Natural killer cell (primary cell): Measurements from ENCODE around the gene SLC31A2. TPM values are rescaled to one million over a fixed set of nuclear protein-coding genes. Genes with fewer than 3 reads are reported as not detected.
A peak's percentile ranks its signal among the peaks of the same experiment; 100 is the strongest.

Experiments used
- ATAC-seq, 3 donors: fragments of 150-1000 bp in 2 of 3; fragments of 200-7000 bp in 1 of 3; cut with Tn5 transposase; 1 replicate in 1 of 3; 2 replicates in 2 of 3; pipeline ENCODE4 v1.10.0; 2021; ENCODE audit warnings: mild to moderate bottlenecking in 2 of 3, moderate library complexity in 2 of 3
- DNase-seq, 2 donors: peaks; one replicate each; pipeline versions ENCODE4 v3.0.0 to v3.0.0-alpha.2; 2013 to 2021; ENCODE audit warnings: mixed read lengths in 1 of 2
- H3K27ac ChIP-seq: one replicate; pipeline ENCODE4 v1.5.1; 2013; ENCODE audit warnings: mild to moderate bottlenecking, low read length
- H3K27me3 ChIP-seq: one replicate; pipeline ENCODE4 v1.6.1; 2013; ENCODE audit warnings: low read length; ENCODE audit not compliant: control insufficient read depth, insufficient read depth
- H3K36me3 ChIP-seq: one replicate; pipeline ENCODE4 v1.6.1; 2013; ENCODE audit warnings: low read length; ENCODE audit not compliant: control insufficient read depth, insufficient read depth
- H3K4me1 ChIP-seq: one replicate; pipeline ENCODE4 v1.6.1; 2013; ENCODE audit warnings: low read length; ENCODE audit not compliant: control insufficient read depth, insufficient read depth
- H3K4me3 ChIP-seq: one replicate; pipeline ENCODE4 v1.5.1; 2013; ENCODE audit warnings: low read length
- H3K9me3 ChIP-seq: one replicate; pipeline ENCODE4 v1.6.1; 2013; ENCODE audit warnings: low read length; ENCODE audit not compliant: control insufficient read depth, insufficient read depth
- H3K27ac Mint-ChIP-seq, 2 donors: one replicate each; pipeline ENCODE4 v1.8.0; 2022; ENCODE audit warnings: mild to moderate bottlenecking in 2 of 2, mixed read lengths in 2 of 2, moderate library complexity in 1 of 2
- H3K27me3 Mint-ChIP-seq, 2 donors: one replicate each; pipeline ENCODE4 v1.8.0; 2022; ENCODE audit warnings: low read depth in 2 of 2, mixed read lengths in 2 of 2
- H3K36me3 Mint-ChIP-seq: one replicate; pipeline ENCODE4 v1.8.0; 2022; ENCODE audit warnings: mixed read lengths
- H3K4me1 Mint-ChIP-seq, 2 donors: one replicate each; pipeline ENCODE4 v1.8.0; 2022; ENCODE audit warnings: mixed read lengths in 2 of 2
- H3K4me3 Mint-ChIP-seq: one replicate; pipeline ENCODE4 v1.8.0; 2022; ENCODE audit warnings: mild to moderate bottlenecking, moderate library complexity, mixed read lengths
- H3K9me3 Mint-ChIP-seq, 2 donors: one replicate each; pipeline ENCODE4 v1.8.0; 2022; ENCODE audit warnings: mixed read lengths in 2 of 2
- WGBS: methylation state at CpG from one replicate; pipeline ENCODE4 v1.1.7; 2013; ENCODE audit warnings: missing lambda C conversion rate; ENCODE audit not compliant: insufficient coverage; 5-methylcytosine and 5-hydroxymethylcytosine counted together
- intact Hi-C: fragments of 100-400 bp; cut with micrococcal nuclease; formaldehyde crosslinking; loops from one replicate; pipeline ENCODE4 v1.14.2; 2022
- total RNA-seq, 4 donors: library from RNA; stranded (reverse); fragments of 120-200 nt in 1 of 4; gene quantifications; one replicate each; pipeline versions ENCODE4 v1.2.3 to v1.2.4, GENCODE V29; 2013 to 2022
- TF ChIP-seq, protein P1 (sequence below): fragments of 200-600 bp; IDR thresholded peaks from one replicate; pipeline ENCODE4 v1.8.0; 2022; ENCODE audit warnings: antibody characterized with exemption

The SLC31A2 gene
- total RNA-seq, 3 donors from 2014 or later (not counting 1 experiment from before 2014, with no cell fraction given) = 4.9 to 7.9 (median 6.0) TPM

DNA sequence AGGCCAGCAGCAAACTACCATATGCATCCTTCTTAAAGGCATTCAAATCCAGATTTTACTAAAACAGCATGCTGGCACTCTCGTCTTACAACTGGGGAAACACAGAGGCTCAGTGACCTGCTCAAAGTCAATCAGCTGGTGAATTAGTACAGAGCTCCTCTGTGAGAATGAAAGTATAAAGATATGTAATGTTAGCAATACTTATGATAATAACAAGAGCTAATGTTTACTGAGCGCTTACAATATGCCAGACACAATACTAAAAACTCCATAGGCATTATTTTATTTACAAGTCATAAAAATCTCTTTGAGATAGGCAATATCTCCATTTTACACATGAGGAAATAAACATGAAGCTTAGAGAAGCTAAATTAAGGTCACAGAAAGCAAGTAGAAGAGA, 41.6 kb downstream of the SLC31A2 start:
- Mint-ChIP-seq H3K27ac (peak overlapping the region in 1 of 2 donors; percentile 48), H3K36me3 (peaks cover 15% of the 10 kb centered on the region), H3K9me3 (no peaks in the 10 kb centered on the region), H3K4me1 (peaks cover 0 to 5% of the 10 kb centered on the region in 2 donors), H3K27me3 (no peaks in the 10 kb centered on the region), H3K4me3 (no peak overlapping the region)
- Histone ChIP-seq H3K36me3 (peaks cover 74% of the 10 kb centered on the region), H3K9me3 (no peaks in the 10 kb centered on the region), H3K4me3 (no peak overlapping the region), H3K4me1 (no peaks in the 10 kb centered on the region), H3K27me3 (no peaks in the 10 kb centered on the region), H3K27ac (no peak overlapping the region)
- intact Hi-C loops = no loop called here
- ATAC-seq (no peak), DNase-seq (no peak)
- WGBS = 100% methylated on average over 1 of the region's 2 CpGs
- TF ChIP-seq, protein P1, sequence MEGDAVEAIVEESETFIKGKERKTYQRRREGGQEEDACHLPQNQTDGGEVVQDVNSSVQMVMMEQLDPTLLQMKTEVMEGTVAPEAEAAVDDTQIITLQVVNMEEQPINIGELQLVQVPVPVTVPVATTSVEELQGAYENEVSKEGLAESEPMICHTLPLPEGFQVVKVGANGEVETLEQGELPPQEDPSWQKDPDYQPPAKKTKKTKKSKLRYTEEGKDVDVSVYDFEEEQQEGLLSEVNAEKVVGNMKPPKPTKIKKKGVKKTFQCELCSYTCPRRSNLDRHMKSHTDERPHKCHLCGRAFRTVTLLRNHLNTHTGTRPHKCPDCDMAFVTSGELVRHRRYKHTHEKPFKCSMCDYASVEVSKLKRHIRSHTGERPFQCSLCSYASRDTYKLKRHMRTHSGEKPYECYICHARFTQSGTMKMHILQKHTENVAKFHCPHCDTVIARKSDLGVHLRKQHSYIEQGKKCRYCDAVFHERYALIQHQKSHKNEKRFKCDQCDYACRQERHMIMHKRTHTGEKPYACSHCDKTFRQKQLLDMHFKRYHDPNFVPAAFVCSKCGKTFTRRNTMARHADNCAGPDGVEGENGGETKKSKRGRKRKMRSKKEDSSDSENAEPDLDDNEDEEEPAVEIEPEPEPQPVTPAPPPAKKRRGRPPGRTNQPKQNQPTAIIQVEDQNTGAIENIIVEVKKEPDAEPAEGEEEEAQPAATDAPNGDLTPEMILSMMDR = no peak

DNA sequence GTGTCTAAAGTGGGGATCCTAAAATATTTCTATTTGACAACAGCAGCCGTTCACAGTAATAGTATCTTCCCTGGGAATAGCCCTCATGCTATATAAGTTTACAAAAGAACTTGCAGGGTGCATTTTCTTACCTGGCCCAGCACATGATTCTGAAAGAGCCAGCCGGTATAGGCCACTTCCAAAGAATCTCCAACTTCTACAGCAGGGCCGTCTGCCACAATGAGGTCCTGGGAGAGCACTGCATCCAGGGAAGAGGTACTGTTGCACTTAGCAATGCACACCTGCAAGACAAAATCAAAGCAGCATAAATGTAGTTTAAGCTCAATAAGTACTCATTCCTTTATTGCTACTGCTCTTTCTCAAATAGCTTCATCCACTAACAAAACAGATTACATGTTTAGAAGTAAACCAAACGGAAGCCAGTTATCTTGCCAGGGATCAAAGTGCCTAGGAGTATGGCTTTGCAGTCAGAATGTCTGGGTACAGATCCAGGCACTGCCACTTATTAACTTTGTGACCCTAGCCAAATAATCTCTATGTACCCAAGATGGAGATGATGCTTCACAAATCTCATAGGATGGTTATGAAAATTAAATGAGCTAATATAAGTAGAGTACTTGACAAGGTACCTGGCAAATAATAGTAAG, 49.0 kb downstream of the SLC31A2 start:
- TF ChIP-seq, protein P1 = no peak
- peaks cover 70% of the 10 kb centered on the region for H3K36me3 ChIP-seq
- Mint-ChIP-seq H3K9me3 (no peaks in the 10 kb centered on the region), H3K27me3 (no peaks in the 10 kb centered on the region), H3K27ac (no peak overlapping the region), H3K4me1 (peaks cover 4 to 5% of the 10 kb centered on the region in 2 donors), H3K4me3 (no peak overlapping the region), H3K36me3 (peaks cover 19% of the 10 kb centered on the region)
- 96% methylated on average over 4 of the region's 4 CpGs for WGBS
- H3K4me1 ChIP-seq = no peaks in the 10 kb centered on the region
- no peak overlapping the region for H3K4me3 ChIP-seq
- no peak for ATAC-seq
- no peaks in the 10 kb centered on the region for H3K9me3 ChIP-seq
- no peak overlapping the region for H3K27ac ChIP-seq
- H3K27me3 ChIP-seq = no peaks in the 10 kb centered on the region
- intact Hi-C loops = no loop called here
- DNase-seq = no peak

- H3K9me3 ChIP-seq = no peaks in the 10 kb centered on the region
- H3K4me3 ChIP-seq = no peak overlapping the region
- Mint-ChIP-seq H3K36me3 (peaks cover 21% of the 10 kb centered on the region), H3K27me3 (no peaks in the 10 kb centered on the region), H3K4me1 (peaks cover 0 to 4% of the 10 kb centered on the region in 2 donors), H3K9me3 (no peaks in the 10 kb centered on the region), H3K27ac (no peak overlapping the region), H3K4me3 (no peak overlapping the region)
- no peak for ATAC-seq
- TF ChIP-seq, protein P1 = no peak
- no peaks in the 10 kb centered on the region for H3K27me3 ChIP-seq
- no peaks in the 10 kb centered on the region for H3K4me1 ChIP-seq
- intact Hi-C loops = no loop called here
- H3K36me3 ChIP-seq = peaks cover 68% of the 10 kb centered on the region
- no peak for DNase-seq
- WGBS = 74% methylated on average over 2 of the region's 2 CpGs
- no peak overlapping the region for H3K27ac ChIP-seq
These were observed 54.6 kb downstream of the SLC31A2 start for GRCh38 chr9:113205432-113205831.

DNA sequence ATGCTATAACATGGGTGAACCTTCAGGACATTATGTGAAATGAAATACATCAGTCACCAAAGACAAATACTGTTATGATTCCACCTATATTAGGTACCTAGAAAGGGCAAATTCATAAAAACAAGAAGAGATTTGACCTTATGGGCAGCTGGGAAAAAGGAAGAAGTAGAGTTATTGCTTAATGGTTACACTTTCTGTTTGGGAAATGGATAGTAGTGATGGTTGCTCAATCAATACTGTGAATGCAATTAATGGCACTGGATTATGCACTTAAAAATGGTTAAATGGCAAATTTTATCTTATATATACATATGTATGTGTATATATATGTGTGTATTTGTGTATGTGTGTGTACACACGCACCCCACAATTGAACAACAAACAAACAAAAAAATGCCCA, 55.1 kb downstream of the SLC31A2 start:
- peaks cover 0 to 4% of the 10 kb centered on the region in 2 donors for H3K4me1 Mint-ChIP-seq
- no peak overlapping the region for H3K27ac Mint-ChIP-seq
- H3K27me3 Mint-ChIP-seq = no peaks in the 10 kb centered on the region
- WGBS = no CpG with 5 or more reads among the region's 1 CpG
- no peak for DNase-seq
- no peak overlapping the region for H3K4me3 Mint-ChIP-seq
- H3K27me3 ChIP-seq = no peaks in the 10 kb centered on the region
- no peaks in the 10 kb centered on the region for H3K4me1 ChIP-seq
- ATAC-seq = no peak
- peaks cover 71% of the 10 kb centered on the region for H3K36me3 ChIP-seq
- H3K27ac ChIP-seq = no peak overlapping the region
- H3K4me3 ChIP-seq = no peak overlapping the region
- no peaks in the 10 kb centered on the region for H3K9me3 ChIP-seq
- peaks cover 21% of the 10 kb centered on the region for H3K36me3 Mint-ChIP-seq
- TF ChIP-seq, protein P1 = no peak
- intact Hi-C loops = no loop called here
- no peaks in the 10 kb centered on the region for H3K9me3 Mint-ChIP-seq
